ENCODE data around the gene ATP2A3.
A peak's percentile ranks its signal among the peaks of the same experiment; 100 is the strongest.

ATP2A3 gene

GRCh38 chr17:3907483-3908216 is 56.6 kb downstream of the ATP2A3 start:
- FAIRE-seq: no peak

DNA sequence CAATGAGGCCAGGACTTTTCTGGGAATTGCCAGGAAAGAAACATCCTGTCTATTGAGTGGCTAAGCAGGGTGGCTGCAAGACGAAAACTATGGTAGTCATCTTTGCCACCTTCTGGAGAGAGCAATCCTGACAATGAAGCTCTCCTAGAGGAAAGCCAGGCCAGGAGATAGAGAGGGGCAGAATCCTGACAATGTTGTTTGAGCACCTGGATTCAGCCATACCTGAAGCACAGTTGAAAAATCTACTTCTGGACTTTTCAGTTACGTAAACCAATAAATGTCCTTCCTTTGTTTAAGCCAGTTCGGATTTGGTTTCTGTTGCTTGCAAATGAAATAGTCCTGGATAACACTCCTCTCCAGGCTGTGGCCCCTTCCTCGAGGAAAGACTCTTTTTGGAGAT is 57.4 kb downstream of the ATP2A3 start:
- FAIRE-seq: no peak

GRCh38 chr17:3905017-3905520 is 59.2 kb downstream of the ATP2A3 start:
- no peak for FAIRE-seq

GRCh38 chr17:3904501-3904900 is 59.7 kb downstream of the ATP2A3 start:
- FAIRE-seq: no peak

GRCh38 chr17:3903881-3904290 is 60.4 kb downstream of the ATP2A3 start:
- no peak for FAIRE-seq

GRCh38 chr17:3903051-3903825 is 61.0 kb downstream of the ATP2A3 start:
- no peak for FAIRE-seq

DNA sequence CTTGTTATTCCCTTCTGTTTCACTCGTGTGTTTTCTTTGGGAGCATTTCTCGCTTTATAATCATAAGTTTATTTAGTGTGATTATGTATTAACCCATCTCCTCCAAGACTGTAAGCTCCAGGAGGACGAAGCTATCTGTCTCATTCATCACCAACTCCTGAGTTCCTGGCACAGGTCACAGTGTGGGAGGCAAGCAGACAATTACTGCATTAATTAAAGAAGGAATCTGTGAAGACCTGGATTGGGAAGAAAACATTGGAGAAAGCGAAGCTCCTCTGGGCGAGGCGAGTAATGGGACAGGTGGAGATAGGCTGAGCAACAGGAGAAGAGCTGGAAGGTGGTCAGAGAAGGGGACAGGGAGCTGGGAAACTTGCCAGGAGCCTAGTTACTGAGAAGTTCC is 63.6 kb downstream of the ATP2A3 start:
- no peak for FAIRE-seq

DNA sequence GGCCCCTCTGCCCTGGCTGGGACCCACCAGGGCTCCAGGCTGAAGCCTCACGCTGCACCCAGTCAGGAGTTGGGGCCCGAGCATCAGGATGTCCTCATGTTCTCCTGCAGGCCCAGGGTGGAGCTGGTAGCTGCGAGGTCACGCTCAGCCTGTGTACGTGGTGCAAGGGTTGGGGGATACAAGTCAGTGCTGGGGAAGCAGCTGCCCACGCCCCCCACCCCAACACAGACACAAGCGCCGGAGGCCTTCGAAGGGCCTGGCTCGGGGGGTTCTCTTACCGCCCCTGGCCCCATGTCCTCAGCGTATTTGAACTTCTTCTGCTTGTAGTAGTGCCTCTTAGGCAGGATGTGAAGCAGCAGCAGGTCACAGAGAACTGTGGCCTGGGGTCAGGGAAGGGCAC is 66.5 kb downstream of the ATP2A3 start:
- FAIRE-seq: no peak

GRCh38 chr17:3896968-3897235 is 67.3 kb downstream of the ATP2A3 start:
- no peak for FAIRE-seq

GRCh38 chr17:3896108-3896967 is 67.9 kb downstream of the ATP2A3 start:
- FAIRE-seq: no peak

DNA sequence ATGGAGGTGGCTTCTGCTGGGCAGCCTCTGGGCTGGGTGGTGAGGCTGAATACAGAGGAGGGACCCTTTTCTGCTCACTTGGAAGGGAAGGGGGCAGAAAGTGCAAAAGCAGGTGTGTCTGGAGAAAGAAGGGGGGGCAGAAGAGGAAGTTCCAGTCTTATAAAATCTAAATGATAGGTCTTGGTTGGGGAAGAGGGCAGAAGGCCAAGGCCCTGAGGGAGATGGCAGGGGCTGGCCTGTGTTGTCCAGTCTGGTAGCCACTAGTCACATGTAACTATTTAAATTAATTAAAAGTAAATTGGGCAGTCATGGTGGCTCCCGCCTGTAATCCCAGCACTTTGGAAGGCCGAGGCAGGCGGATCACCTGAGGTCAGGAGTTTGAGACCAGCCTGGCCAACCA is 68.9 kb downstream of the ATP2A3 start:
- FAIRE-seq: no peak

DNA sequence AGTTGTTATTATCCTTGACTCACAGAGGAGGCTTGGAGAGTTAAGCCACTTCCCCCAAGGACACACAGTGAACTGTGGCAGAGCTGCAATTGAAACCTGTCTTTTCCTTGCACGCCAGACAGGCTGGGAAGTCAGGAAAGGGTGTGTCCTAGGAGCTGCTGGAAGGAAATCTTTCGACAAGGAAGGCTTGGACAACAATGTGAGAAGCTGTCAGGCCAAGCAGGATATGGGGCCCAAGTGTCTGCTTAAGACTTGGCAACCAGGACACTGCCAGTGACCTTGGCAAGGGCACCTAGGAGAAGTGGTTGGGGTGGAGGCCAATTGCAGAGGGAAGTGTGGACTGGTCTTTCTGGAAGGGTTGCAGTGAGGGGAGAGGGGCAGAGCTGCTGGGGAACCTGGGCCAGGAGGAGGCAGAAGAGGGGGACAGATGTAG is 69.3 kb downstream of the ATP2A3 start:
- FAIRE-seq: peak; percentile 47

- no peak for FAIRE-seq
Measured at GRCh38 chr17:3894188-3894587, 70.0 kb downstream of the ATP2A3 start.

GRCh38 chr17:3893720-3894116 is 70.5 kb downstream of the ATP2A3 start:
- FAIRE-seq: no peak

- no peak for FAIRE-seq
Measured at GRCh38 chr17:3893003-3893719, 71.1 kb downstream of the ATP2A3 start, which contains the start of gene CAMKK1. TSS of gene CAMKK1 (minus strand) at chr17:3893053. CDS start at chr17:3885687, 7,366 bp downstream.

DNA sequence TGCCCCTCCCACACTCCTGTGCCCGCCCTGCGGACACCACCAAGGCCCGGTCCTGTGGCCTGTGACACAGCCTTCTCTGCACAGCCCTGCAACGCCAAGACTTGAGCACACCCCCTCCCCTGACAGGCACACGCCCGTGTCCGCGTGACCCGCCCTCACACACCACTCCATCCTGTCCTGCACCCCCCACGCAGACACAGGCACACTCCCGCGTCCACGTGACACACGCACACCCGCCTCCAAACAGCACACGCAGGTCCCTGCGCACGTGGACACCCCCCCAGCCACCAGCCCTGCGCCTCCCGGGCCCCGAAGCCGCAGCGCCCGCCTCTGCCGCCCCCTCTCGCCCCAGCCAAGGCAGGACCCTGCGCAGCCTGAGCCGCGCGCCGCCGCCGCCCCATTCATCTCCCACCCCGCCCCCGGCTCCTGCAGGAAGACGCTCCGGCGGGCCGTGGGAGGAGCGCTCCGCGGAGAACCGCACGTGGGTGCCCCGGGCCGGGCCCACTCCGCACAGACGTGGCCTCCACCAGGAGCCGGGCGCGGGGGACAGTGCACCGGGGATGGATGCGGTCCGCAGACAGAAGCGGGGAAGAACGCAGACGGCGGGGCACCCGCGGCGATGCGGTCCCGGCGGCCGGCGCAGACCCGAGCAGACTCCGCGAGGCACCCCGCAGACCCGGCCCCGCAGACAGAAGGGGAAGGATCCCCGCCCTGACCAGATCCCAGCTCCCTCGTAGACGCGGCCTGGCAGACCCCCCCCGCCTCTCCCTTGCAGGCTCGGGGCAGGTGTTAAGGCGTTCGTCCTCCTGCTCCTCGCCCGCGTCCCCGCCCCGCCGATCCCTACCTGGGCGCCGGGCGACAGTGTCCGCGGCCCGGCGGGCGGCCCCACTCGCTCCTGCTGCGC is 71.9 kb downstream of the ATP2A3 start:
- FAIRE-seq: no peak

DNA sequence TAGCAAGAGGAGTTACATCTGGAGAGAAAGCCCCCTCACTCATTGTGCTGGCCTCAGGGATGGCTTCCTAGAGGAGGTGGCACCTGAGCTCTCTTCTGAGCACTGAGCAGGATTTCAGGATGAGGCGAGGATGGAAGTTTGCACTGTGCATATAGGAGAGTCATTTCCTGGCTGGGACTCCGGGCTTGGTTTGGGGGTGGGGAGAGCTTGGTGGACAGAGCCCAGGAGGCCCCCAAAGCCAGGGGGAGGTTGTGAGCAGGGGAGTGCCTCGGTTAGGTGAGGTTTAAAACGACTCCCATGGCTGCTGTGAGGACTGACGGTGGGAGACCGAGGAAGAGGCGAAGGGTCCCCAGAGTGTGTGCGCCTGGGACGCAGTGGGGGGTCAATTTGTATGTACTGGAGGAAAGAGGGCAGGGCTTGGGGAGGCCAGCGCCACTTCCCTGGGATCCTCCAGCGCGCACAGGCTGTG is 72.6 kb downstream of the ATP2A3 start:
- no peak for FAIRE-seq

GRCh38 chr17:3890878-3891219 is 73.4 kb downstream of the ATP2A3 start:
- no peak for FAIRE-seq

GRCh38 chr17:3890082-3890877 is 74.0 kb downstream of the ATP2A3 start:
- FAIRE-seq: no peak

DNA sequence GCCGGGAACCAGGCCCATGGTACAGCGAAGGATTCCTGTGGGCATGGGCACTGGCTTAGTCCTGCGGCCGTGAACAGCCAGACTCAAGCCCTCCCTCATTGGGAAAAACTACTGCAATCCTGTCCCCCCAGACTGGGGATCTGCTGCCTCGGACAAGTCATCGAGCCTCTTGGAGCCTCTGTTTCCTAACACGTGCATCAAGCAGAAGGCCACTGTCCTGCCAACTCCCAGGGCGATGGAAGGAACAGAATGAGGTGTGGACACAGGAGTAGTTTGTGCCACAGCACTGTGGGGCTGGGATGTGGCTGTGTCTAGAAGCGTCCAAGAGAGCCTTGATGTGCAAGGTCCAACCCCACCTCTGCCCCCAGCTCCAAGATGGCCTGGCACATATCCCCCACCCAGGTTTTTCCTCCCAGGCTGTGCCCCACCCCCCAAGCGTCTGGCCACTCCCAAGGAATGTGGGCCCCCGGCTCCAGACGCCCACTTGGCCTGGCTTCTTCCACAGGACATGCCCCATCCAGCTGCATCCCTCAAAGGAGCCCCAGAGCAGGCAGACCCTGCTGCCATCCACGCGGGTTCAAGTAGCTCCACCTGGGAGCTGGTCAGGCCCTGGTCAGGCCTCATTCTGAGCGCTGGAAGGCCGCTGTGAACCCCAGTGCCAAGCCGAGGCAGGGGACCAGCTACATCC is 74.8 kb downstream of the ATP2A3 start:
- no peak for FAIRE-seq

Data from colon (tissue), 2 donors.